GM18909 (cell line): ENCODE data around the gene SLC12A4.

Source experiments
- ATAC-seq: cut with Tn5 transposase; IDR thresholded peaks from one replicate; pipeline ENCODE4 v1.9.1; 2021; ENCODE audit warnings: mild to moderate bottlenecking; ENCODE audit not compliant: unreplicated experiment, poor library complexity

The SLC12A4 gene

DNA sequence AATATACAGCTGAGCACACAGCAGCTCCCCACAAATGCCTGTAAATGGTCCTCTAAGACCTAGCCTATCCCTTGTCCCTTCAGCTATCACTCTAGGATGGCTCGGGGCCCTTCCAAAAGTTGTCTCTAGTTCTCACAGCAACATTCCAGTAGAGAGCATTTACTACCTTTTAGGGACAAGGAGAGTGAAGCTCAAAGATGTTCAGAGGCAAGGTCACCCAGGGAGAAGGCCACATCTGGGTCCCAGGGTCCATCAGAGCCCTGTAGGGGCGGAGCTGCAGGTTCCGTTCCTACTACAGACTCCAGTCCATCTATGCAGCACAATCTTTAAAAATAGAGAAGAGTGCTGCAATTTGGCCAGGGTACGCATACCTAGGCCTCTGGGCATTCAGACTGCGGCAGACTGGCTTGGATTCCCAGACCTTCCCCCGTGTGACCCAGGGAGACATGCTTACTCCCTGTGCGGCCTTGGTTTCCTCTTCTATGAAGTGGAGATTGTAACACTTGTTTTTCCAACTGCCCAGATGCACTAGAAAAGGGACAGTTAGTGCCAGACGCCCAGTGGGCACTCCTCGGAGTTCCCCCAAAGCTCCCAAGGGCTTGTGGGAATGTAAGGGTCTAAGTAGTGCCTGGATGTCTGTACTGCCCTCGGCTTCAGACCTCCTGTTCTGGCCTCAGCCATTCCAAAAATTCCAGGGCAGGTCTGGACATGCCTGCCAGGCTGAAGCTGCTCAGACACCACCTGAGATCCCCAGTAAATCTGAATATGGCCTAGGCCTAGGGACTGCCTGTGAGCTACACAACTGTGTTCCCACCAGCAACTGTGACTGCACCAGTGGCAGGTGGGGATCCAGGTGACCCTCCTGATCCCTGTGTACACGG, 2.5 kb downstream of the SLC12A4 start:
- ATAC-seq, result no peak

DNA sequence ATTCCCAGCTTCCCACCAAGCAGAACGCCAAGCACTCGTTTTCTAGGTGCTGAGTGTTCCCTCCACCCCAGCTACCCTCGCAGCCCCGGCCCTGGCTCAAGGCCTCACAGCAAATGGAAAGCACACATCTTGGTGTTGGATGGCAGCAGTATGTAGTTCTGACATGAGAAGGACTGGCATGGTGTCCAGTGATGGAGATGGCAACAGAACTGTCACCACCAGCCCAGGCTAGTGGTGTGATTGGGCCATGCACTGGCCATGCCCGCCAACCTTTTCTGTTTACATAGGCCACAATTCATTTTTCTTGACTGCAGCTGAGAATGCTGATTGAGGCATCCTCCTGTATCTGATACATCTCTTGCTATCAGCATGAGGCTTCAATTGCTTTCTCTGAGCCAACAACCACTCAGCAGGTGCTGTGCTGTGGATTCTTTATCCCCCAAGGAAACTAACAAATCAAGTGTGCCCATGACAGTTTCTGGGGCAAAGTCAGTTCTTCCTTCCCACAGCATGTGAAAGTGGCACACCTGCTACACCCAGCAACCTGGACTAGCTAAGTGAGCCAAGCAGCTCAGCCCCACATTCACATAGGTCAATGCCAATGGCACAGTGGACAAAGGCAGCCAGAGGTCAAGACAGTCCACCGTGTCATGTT, 3.8 kb downstream of the SLC12A4 start:
- ATAC-seq, result no peak

DNA sequence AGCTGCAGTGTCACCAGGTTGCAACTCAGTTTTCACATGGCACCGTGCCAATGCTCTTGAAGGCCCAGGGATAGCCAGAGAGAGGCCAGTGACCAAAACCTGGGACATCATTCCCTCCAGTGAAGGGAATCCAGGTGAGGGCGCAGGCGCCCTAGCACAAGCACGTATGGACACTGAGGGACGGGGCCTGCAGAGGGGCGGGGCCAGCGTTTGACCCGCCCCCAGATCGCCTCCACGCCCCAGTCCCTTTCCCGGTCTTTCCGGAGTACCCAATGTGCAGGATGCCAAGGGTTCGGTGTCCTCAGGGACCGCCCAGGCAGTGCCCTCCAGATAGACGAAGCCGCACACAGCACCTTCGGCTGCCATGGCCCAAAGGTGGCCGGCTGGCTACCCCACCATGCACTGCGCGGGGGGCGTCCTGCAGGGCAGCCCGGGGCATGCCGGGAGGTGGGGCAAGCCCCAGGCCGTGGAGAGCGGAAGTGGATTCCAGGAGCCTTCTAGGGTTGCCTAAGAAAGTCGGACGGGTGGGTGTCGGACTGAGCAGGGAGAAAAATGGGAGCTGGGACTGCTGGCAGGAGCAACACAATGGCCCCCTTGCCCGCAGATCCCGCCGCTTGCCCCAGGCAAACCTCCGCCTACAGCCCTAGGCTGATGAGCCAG, 4.6 kb downstream of the SLC12A4 start:
- no peak for ATAC-seq

DNA sequence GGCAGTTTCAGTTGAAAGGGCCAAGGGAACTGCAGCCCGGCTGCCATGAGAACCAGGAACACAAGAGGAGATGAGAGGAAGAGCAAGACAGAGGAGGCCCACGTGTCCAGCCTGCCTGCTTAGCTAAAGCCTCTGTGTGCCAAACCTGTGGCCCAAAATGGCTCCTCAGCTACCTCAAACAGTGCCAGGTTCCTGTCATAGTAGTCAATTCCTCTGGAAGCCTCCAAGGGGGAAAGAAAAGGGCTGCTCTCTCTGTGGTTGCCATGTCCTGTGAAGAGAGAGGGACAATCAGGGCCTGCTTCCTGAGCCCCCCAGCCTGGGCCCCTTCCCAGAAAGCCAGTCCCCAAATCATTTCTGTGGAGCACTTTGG, 5.2 kb downstream of the SLC12A4 start:
- no peak for ATAC-seq

DNA sequence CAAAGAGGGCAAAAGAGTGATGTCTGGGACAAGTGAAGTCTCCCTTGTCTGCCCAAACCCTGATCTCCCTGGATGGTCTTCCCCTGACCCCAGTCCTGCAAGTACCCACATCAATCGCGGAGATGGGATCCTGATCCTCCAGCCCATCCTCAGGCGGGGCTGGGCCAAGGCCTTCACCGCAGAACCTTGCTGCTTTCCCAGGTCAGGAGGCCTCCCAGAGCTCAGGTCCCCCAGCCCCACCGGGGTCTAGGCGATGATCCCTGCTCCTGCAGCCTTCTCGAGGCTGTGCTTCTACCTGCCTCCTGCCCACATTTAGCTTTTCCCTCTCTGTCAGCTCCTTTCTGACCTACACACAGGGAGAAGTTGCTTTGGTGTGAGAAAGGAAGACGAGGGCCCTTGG, 6.3 kb downstream of the SLC12A4 start:
- ATAC-seq, result no peak

DNA sequence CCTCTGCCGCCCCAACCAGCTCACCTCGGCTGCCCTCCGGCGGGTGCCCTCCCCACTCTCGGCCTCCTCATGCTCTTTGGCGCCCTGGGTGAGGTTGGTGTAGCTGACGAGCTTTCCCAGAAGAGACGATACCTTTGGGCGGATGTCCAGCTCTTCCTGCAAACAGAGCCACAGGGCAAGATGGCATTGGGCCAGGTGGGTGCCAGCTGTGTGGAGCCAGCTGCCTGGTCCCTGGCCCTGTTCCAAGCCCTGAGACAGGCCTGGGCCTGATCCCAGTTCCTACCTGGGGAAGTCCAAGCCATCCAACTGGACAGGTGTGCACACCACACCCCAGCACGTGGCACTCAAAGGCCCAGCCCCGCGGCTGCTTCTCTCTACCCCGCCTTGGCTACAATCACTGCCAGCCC, 6.9 kb downstream of the SLC12A4 start:
- no peak for ATAC-seq

DNA sequence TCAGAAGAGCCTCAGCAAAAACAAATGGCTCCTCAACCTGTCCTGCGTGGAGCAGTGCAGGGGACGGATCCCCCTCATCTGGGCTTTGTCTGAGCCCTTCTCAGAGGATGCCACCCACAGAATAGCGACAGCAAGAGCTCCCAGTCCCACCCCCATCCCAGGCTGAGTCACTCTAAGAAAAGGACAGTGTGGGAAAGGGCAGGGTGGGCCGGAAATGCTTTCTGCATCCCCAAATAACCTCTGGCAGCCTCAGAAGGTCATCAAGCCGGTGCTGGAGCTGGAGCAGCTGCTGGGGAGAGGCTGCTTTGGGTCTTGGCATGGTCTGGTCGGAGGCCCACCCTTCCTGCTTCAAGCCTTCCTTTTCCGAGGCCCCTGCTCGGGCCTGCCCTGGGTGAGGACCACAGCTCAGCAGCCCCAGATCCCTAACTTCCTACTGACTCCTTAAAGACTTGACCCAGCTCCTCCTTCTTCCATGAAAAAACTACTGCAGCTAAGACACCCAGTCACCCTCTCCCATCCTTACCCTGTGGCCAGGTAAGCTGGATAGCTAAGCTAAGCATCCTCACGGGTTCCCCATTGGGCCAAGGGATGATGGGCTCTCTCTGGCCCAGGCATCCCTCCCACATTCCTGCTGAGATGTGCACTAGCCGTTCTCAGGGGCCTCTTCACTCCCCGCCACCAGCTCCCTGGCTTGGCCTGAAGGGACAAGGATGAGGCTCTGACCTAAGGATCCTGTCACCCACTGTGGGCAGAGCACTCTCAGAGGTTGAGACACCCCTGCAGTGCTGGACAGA, 8.7 kb downstream of the SLC12A4 start:
- no peak for ATAC-seq

DNA sequence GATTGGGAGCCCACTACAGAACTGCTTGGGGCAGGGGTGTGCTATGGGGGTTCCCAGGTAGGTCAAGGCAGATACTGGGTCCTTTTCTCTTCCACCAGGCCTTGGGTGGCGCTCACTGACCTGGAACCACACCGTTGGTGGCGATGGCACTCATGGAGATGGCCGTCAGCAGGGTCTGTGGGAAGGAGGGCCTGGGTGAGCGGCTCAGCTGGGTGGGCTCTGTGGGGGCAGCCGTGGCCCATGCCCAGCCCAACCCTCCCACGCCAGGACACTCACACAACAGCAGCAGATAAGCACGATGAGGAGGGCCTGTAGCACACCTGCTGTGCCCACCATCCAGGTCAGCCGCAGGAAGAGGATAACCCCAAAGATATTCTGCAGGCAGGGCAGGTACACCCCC, 10.8 kb downstream of the SLC12A4 start:
- no peak for ATAC-seq

DNA sequence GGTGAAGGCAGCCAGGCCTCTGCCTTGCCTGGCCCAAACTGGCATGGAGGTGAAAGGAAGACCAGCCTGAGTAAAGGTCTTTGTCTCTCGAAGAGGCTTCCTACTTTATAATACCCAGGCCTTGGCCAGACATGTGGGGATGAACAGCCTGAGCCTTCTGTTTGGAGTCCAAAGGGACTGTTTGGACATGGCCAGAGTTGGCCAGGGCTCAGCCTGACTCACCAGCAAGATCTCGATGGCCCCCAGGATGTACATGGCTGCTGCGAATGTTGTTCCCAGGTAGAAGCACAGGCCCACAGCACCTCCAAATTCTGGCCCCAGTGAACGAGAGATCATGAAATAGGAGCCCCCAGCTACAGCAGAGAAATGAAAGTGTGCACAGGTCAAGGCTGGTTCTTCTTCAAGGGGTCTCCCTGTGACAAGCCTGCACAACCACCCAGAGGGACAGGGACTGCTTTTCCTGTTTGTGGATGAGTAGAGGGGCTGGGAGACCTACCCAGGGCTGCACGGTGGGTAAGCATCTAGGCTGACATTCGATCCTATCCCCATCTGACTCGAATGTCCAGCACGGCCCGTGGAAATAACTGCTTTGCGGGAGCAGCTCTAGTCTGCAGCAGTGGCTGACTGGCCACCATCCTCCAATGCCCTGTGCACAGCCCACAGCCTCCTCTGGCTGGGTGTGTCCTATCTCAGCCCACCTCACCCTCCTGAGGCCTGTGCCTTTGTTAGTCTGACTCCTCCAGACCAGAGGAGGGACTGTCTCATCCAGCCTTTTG, 13.8 kb downstream of the SLC12A4 start:
- no peak for ATAC-seq

DNA sequence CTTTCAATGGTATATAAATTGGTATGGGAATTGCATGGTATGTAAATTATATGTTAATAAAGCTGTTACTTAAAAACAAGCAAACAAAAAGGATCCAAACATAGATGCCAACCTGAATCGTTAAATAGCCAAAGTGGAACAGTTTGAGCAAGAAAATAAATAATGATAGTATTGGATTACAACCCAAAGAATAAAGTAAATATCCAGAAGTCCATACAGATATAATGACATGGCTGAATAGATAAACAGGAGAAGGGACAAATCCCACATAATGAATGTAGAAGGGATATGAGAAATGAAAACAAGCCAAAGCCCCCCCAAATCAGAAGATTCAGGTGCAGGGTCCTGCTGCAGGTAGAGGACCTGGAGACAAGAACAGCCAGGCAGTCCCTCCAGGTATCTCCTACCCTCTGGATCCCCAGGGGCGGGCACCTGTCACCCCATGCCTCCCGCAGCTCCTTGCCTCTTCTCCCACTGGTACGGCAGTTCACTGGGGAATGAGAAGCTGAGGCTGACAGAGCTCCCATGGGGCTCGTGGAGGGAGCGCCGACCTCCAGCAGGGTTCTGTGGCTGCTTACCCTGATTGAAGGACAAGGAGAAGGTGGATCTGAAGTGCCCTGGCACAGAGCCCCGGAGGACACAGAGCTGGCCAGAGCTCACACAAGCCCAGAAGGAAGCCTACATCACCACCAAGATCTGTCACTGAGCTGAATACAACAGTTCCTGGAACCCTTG, 14.6 kb downstream of the SLC12A4 start:
- ATAC-seq, result no peak

DNA sequence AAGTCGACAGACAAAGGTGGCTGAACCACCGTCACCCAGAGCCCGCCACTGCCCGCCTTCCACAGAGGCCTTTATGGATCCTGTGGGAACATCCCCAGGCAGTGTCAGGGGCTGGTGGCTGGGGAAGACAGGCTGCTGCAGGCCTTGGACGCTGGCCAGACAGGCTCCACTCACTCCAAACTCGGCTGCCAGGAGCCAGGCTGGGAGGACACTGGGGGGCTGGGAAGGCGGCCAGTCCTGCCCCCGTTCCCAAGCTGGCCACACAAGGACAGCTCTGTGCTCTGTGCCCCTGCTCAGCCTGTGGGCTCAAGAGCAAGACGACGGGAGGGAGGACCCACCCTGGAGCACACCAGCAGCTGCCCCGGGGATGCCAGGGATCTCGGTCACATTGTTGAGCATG, 17.0 kb downstream of the SLC12A4 start:
- ATAC-seq, result no peak

DNA sequence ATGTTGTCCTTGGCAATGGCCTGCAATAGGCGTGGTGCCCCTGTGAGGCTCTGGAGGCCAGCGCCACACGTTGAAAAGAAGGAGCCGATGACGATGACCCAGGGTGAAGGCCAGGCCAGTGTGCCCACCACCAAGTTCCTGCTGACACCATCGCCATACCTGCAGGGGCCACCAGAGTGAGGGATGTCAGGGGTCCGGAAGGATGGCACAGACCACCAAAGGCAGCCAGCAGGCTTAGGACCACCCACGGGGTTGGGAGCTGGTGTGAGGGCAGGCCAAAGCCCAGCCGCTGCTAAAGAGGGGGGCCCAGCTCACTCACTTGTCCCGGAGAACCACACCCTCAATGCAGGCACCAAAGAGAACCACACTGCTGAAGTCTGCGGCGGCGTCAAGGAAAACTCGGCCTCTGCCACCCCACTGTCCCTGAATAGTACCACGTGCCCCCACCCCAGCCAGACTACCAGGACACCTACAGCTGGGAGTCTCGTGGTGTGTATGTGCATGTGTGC, 18.0 kb downstream of the SLC12A4 start:
- ATAC-seq, result no peak

DNA sequence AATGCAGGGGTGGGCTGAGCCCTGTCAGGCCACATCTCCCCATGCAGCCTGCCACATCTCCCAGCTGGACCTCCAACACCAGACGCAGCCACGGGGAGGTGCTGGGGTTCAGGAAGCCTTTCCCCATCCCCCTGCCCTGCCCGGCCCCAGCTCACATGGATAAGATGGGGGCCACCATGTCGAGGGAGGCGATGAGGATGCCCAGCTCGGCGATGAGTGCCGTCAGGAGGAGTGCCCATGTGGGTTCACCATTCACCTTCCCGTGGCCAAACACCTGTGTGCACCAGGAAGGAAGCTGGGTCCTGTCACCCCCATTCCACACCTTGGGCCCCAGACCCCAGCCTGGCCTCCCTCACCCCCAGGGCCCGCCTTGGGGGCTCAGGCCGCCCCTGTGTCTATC, 18.8 kb downstream of the SLC12A4 start:
- ATAC-seq, result no peak

DNA sequence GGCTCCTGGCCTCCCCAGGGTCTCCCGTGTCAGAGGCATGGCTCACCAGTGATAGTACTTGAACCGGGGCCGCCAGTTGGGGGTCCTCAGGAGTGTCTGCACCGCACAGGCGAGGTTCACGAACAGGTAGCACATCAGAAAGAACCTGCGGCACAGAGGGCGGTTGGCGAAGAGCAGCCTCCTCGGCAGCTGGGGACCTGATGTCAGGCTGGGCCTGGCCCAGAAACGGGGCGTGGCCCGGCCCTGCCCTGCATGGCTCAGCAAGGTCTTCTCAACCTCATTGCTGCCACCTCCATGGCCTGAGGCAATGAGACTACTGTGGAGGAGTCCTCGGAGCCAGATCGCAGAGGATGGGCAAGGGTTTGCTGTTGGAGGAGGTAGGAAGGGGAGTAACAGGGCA, 20.4 kb downstream of the SLC12A4 start:
- ATAC-seq, result no peak

DNA sequence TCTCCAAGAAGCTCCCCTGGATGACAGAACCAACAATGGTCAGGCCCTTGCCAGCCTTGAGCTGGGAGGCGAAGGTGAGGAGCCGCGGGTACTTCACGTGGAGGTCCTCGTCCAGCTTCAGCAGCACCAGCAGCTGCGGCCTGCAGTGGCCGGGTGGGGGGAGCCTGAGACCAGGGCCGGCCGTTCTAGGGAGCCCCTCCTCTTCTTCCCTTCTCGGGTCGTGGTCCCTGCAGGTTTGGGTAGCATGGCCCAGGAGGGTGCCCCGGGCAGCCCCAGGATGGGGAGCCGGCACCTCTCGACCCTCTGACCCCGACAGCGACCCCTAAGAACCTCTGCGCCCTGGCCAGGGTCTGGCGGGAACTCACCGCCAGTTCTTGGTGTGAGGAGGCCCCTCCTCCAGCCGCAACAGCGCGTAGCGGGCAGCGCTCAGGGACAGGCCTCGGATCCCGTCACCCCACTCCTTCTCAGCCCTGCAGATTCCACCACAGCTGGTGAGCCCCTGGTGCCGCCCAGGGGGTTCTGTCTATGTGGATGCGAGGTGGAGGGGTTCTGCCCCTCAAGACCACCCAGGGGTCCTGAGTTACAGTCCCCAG, 21.4 kb downstream of the SLC12A4 start:
- ATAC-seq, result no peak

DNA sequence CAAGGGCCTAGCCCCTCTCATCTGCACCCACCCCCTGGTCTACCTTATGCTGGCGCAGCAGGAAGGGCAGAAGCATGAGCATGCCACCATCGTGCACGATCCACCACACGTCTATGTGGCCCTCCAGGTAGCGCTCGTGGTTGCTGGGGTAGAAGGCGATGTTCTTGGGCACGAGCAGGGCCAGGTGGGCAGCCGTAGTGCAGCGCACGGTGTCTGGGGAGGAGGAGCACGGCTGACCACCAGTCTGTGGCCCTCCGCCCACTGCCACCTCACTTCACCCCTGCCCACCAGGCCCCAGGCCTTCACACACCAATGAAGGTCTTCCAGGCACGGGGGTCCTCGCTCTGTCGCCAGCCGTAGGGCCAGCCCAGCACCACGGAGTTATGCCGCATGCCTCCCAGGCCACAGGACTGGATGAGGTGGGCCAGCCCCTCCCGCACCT, 22.3 kb downstream of the SLC12A4 start:
- no peak for ATAC-seq

DNA sequence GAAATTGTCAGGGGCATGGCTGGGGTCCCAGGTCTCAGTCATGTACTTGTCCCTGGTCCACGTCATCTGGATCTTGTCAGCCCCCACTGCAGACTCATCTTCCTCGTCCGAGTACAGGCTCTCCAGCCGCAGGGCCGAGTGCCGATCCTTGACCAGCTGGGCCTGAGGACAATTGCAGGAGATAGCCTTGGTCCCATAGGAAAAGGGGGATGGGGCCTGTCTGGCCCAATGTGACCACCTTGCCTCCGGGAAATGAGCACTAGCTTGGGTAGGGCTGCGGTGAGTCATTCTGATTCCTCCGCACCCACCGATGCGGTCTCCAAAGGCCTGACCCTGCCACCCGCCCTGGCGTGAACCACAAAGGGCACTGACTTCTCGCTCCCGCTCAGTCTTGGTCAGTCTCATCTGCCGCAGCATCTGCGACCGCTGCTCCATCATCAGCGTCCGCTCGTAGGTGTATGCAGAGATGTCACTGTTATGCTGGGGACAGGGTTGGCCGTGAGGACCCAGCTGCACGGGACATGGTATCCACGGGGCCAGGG, 23.0 kb downstream of the SLC12A4 start:
- no peak for ATAC-seq

DNA sequence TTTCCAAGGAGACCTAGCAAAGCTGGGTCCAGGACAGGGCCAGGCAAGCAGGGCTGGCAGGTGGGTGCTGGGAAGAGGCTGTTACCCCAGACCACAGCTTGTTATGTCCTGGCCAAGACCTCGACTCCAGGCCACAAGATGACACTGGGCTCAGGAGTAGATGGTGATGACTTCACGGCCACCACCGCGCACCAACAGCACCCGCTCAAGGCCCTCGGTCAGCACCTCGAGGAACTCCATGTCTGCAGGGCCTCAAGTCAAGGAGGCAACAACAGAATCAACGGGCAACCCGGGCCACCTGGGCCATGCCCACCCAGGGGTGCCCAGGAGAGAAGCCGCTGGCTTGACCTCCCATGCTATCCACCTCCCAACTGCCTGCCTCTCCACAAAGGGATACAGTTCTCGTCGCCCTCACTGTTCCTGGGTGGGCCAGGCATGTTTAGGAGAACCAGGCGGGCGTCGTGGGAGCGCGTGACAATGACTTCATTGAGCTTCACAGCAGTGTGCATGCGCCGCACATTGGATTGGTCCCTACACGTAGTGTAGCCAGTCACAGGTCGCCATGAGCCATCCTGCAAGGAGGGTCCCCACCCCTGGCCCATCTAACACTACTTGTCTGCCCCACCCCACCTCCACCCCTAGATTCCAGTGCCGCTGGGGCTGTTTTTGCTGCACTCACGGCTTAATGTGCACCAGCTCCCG, 23.6 kb downstream of the SLC12A4 start:
- ATAC-seq, result no peak
